ENCODE measurements around the gene FAM241B. TPM values are rescaled to one million over a fixed set of nuclear protein-coding genes. Genes with fewer than 3 reads are reported as not detected.

FAM241B gene
- polyA plus RNA-seq, 1 donor (not counting 4 experiments of a cell fraction or from before 2014, with no cell fraction given) = 7.9 TPM

DNA sequence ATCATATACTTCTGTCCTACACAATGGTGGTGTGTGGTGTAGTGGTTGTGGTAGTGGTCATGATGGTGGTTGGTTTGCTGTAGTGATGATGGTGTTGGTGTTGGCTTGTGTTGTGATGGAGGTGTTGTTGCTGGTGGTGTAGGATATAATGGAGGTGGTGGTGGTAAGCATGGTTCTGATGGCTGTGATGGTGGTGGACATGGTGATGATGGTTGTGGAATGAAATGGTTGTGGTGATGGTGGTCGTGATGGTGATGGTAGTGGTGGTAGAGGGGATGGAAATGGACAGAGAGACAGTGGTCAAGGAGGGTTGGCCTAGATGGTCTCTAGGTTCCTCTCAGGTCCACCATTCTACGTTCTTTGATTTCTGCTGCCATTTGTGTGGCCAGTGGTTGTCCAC, 44.7 kb downstream of the FAM241B start:
- Histone ChIP-seq H4K20me1 (ENCODE audit: control insufficient read depth, extremely low read depth, insufficient read depth, low read length) (no peaks in the 10 kb centered on the region), H3K79me2 (ENCODE audit: control insufficient read depth, insufficient read depth, low read length) (no peaks in the 10 kb centered on the region), H3K4me1 (ENCODE audit: control insufficient read depth, extremely low read depth, insufficient read depth, low read length) (no peaks in the 10 kb centered on the region), H3K27ac (ENCODE audit: control insufficient read depth, insufficient read depth, low read length) (no peak overlapping the region), H3K9ac (ENCODE audit: control insufficient read depth, extremely low read depth, insufficient read depth, low read length) (no peak overlapping the region), H3K27me3 (ENCODE audit: control insufficient read depth, extremely low read depth, insufficient read depth, low read length) (peaks cover 32% of the 10 kb centered on the region), H3K36me3 (ENCODE audit: control insufficient read depth in 2 of 2, extremely low read depth in 1 of 2, insufficient read depth in 2 of 2, low read length in 2 of 2) (no peaks in the 10 kb centered on the region), H3K9me1 (ENCODE audit: control insufficient read depth, extremely low read depth, insufficient read depth, low read length) (no peaks in the 10 kb centered on the region), H3K9me3 (ENCODE audit: control insufficient read depth, low read depth, low read length) (no peaks in the 10 kb centered on the region), H2AFZ (ENCODE audit: control insufficient read depth, low read length) (no peak overlapping the region), H3K4me2 (ENCODE audit: control insufficient read depth, extremely low read depth, insufficient read depth, low read depth, low read length) (no peak overlapping the region), H3K4me3 (ENCODE audit: control insufficient read depth in 2 of 3, extremely low read depth in 1 of 3, insufficient read depth in 2 of 3, low read depth in 1 of 3, low read length in 3 of 3) (no peak overlapping the region)
- TF ChIP-seq EZH2 (IDR thresholded peaks at IDR 0.05; ENCODE audit: low read length) (no peak), CTCF (optimal IDR thresholded peaks at IDR 0.05 in 1 of 3, IDR thresholded peaks at IDR 0.05 in 1 of 3, conservative IDR thresholded peaks at IDR 0.05 in 1 of 3; ENCODE audit: extremely low read depth in 1 of 3, insufficient read depth in 2 of 3, low read length in 3 of 3) (no peak)
- FAIRE-seq (no peak), DNase-seq (ENCODE audit: low read depth, low spot score) (no peak)
- dilution Hi-C loops (cut with MboI; ENCODE audit: extremely low pct_ligation_motif_present, low sequenced_read_pairs) = no loop called here

GRCh38 chr10:69676301-69676700, 46.3 kb downstream of the FAM241B start:
- no peaks in the 10 kb centered on the region for H3K9me1 ChIP-seq (ENCODE audit: control insufficient read depth, extremely low read depth, insufficient read depth, low read length)
- no peak overlapping the region for H3K4me2 ChIP-seq (ENCODE audit: control insufficient read depth, extremely low read depth, insufficient read depth, low read depth, low read length)
- DNase-seq (ENCODE audit: low read depth, low spot score) (no peak), FAIRE-seq (no peak)
- H3K4me1 ChIP-seq (ENCODE audit: control insufficient read depth, extremely low read depth, insufficient read depth, low read length) = no peaks in the 10 kb centered on the region
- no peak overlapping the region for H3K9ac ChIP-seq (ENCODE audit: control insufficient read depth, extremely low read depth, insufficient read depth, low read length)
- peaks cover 43% of the 10 kb centered on the region for H3K27me3 ChIP-seq (ENCODE audit: control insufficient read depth, extremely low read depth, insufficient read depth, low read length)
- H4K20me1 ChIP-seq (ENCODE audit: control insufficient read depth, extremely low read depth, insufficient read depth, low read length) = no peaks in the 10 kb centered on the region
- H3K4me3 ChIP-seq (ENCODE audit: control insufficient read depth in 2 of 3, extremely low read depth in 1 of 3, insufficient read depth in 2 of 3, low read depth in 1 of 3, low read length in 3 of 3) = no peak overlapping the region
- no peaks in the 10 kb centered on the region for H3K36me3 ChIP-seq (ENCODE audit: control insufficient read depth in 2 of 2, extremely low read depth in 1 of 2, insufficient read depth in 2 of 2, low read length in 2 of 2)
- H3K27ac ChIP-seq (ENCODE audit: control insufficient read depth, insufficient read depth, low read length) = no peak overlapping the region
- dilution Hi-C loops (cut with MboI; ENCODE audit: extremely low pct_ligation_motif_present, low sequenced_read_pairs) = no loop called here
- no peak for TF ChIP-seq EZH2 (IDR thresholded peaks at IDR 0.05; ENCODE audit: low read length)
- no peak for TF ChIP-seq CTCF (optimal IDR thresholded peaks at IDR 0.05 in 1 of 3, IDR thresholded peaks at IDR 0.05 in 1 of 3, conservative IDR thresholded peaks at IDR 0.05 in 1 of 3; ENCODE audit: extremely low read depth in 1 of 3, insufficient read depth in 2 of 3, low read length in 3 of 3)
- H2AFZ ChIP-seq (ENCODE audit: control insufficient read depth, low read length) = no peak overlapping the region
- H3K79me2 ChIP-seq (ENCODE audit: control insufficient read depth, insufficient read depth, low read length) = no peaks in the 10 kb centered on the region
- no peaks in the 10 kb centered on the region for H3K9me3 ChIP-seq (ENCODE audit: control insufficient read depth, low read depth, low read length)
